HG03571 (cell line): Measurements from ENCODE around the gene RETSAT.
"Not testable (repeated sequence)": the region's sequence is repeated elsewhere in the genome, so short reads cannot be mapped to it uniquely, and the experiment has no call there.

ENCODE experiments used
- ATAC-seq: cut with Tn5 transposase; IDR thresholded peaks from one replicate; pipeline ENCODE4 v1.9.1; 2021; ENCODE audit not compliant: unreplicated experiment

The RETSAT gene

GRCh38 chr2:85380048-85380447, 25.7 kb upstream of the RETSAT start:
- no peak for ATAC-seq

- no peak for ATAC-seq
Observed at GRCh38 chr2:85378257-85378656, 23.9 kb upstream of the RETSAT start.

- ATAC-seq, result no peak
Observed at GRCh38 chr2:85377083-85377482, 22.8 kb upstream of the RETSAT start.

- no peak for ATAC-seq
Observed at GRCh38 chr2:85376291-85377065, 22.1 kb upstream of the RETSAT start.

GRCh38 chr2:85371045-85371444, 16.7 kb upstream of the RETSAT start:
- ATAC-seq, result no peak

- no peak for ATAC-seq
Observed at GRCh38 chr2:85369500-85369899, 15.2 kb upstream of the RETSAT start.

- ATAC-seq, result no peak
Observed at GRCh38 chr2:85368921-85369320, 14.6 kb upstream of the RETSAT start.

- ATAC-seq, result no peak
Observed at GRCh38 chr2:85367180-85367579, 12.9 kb upstream of the RETSAT start.

- ATAC-seq, result not testable (repeated sequence)
Observed at GRCh38 chr2:85362653-85363387, 8.5 kb upstream of the RETSAT start.

- ATAC-seq, result no peak
Observed at GRCh38 chr2:85357736-85358135, 3.4 kb upstream of the RETSAT start.

GRCh38 chr2:85356186-85356585, 1.9 kb upstream of the RETSAT start:
- no peak for ATAC-seq

GRCh38 chr2:85355521-85355920, 1.2 kb upstream of the RETSAT start:
- ATAC-seq, result no peak

- no peak for ATAC-seq
Observed at GRCh38 chr2:85355073-85355410, 714 bp upstream of the RETSAT start.

- ATAC-seq, result no peak
Observed at GRCh38 chr2:85353876-85354285, 447 bp downstream of the RETSAT start.

- no peak for ATAC-seq
Observed at GRCh38 chr2:85347599-85347998, 6.7 kb downstream of the RETSAT start.

- ATAC-seq, result no peak
Observed at GRCh38 chr2:85344356-85344954, 9.9 kb downstream of the RETSAT start.

GRCh38 chr2:85343207-85343895, 11.0 kb downstream of the RETSAT start:
- not testable (repeated sequence) for ATAC-seq

GRCh38 chr2:85342156-85342555, 12.2 kb downstream of the RETSAT start:
- ATAC-seq, result no peak

- ATAC-seq, result no peak
Observed at GRCh38 chr2:85341269-85342029, 12.9 kb downstream of the RETSAT start.

- no peak for ATAC-seq
Observed at GRCh38 chr2:85340034-85340892, 14.1 kb downstream of the RETSAT start.
